ENCODE data around the gene DIAPH3. TPM values are rescaled to one million over a fixed set of nuclear protein-coding genes. Genes with fewer than 3 reads are reported as not detected.
"Not testable (repeated sequence)": the region's sequence is repeated elsewhere in the genome, so short reads cannot be mapped to it uniquely, and the experiment has no call there.

The DIAPH3 gene
- total and polyA plus RNA-seq, 2 donors = 0.18 to 23.4 TPM

DNA sequence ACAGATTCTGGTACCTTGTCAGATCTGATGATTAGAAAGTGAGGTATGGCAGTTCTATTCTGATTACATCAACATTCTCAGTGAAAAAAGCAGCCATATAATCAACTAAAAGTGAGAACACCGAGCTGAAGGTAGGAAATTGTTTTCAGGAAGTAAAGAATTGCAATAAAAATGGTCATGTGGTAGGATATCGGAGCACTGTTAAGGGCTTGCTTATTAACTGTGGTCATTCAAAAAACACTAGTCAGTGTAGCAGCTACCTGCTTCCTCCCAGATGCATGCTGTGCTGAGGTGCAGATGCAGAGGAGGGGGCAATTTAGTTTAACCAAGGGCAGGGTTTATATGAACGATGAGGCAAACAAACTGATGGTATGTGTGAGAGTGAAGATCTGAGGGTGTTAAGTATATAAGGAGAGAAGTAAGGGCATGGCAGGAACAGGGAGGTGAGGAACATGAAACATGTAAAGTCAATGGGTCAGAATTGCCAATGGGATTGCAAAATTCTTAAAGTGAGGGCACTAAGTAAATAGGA, 111.9 kb downstream of the DIAPH3 start:
- WGBS = 73% methylated on average over 3 of the region's 3 CpGs
- H3K36me3 ChIP-seq (ENCODE audit: insufficient read depth) = no peaks in the 10 kb centered on the region
- H3K27ac ChIP-seq (ENCODE audit: low read depth) = no peak overlapping the region
- no peak for DNase-seq (ENCODE audit: extremely low spot score)
- H3K4me3 ChIP-seq (ENCODE audit: low read depth, low read length) = no peak overlapping the region
- H3K4me1 ChIP-seq (ENCODE audit: insufficient read depth) = no peaks in the 10 kb centered on the region

DNA sequence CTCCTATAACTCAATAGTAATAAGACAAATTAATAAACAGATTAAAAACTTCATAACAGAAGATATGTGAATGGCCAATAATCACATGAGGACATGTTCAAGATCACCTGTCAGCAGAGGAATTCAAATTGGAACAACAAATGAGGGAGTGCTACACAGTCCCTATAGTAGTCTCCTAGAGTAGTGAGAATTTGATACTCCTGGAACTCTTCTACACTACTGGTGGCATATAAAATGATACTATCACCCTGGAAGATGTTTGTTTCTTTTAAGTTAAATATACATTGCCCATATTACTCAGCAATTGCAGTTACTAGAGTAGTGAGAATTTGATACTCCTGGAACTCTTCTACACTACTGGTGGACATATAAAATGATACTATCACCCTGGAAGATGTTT, 115.4 kb downstream of the DIAPH3 start:
- H3K36me3 ChIP-seq (ENCODE audit: insufficient read depth); H3K4me3 ChIP-seq (ENCODE audit: low read depth, low read length); H3K4me1 ChIP-seq (ENCODE audit: insufficient read depth); DNase-seq (ENCODE audit: extremely low spot score); H3K27ac ChIP-seq (ENCODE audit: low read depth): not testable (repeated sequence)

DNA sequence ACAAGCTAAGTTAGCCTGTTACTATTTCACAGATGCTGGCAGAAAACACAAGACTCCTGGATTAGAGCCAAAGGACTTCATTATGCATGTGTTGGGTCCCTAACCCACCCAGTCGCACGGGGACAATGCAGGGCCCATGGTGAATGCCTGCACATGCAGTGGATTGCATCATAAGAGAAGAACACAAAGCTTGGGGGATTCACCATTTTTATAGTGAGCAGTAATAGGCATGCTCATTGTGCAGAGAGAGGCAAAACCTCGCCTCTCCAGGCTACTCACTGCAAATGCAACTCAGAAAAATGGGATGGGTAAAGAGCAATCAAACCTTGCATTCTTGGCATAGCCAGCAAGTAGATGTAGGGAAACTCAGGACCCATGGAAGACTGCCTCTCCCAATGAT, 115.8 kb downstream of the DIAPH3 start:
- no peaks in the 10 kb centered on the region for H3K36me3 ChIP-seq (ENCODE audit: insufficient read depth)
- no peaks in the 10 kb centered on the region for H3K4me1 ChIP-seq (ENCODE audit: insufficient read depth)
- WGBS = 83% methylated on average over 3 of the region's 3 CpGs
- DNase-seq (ENCODE audit: extremely low spot score) = no peak
- no peak overlapping the region for H3K4me3 ChIP-seq (ENCODE audit: low read depth, low read length)
- H3K27ac ChIP-seq (ENCODE audit: low read depth) = no peak overlapping the region

DNA sequence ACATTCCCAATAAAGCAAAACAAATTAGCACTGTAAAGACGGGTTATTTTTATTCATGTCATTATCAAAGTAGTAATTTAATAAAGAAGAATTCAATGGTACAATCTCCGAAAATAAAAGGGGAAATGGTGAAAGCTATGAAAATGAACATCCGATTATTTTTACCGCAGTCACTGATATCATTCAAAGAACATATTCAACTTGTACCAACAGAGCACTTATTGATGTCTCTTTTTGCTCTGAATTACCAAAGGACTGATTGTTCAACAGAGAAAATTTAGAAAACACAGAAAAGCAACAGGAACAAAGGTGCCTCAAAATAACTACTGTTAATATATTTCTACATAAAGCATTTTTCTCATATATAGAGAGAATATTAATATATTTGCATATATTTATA, 119.4 kb downstream of the DIAPH3 start:
- Histone ChIP-seq H3K36me3 (ENCODE audit: insufficient read depth) (no peaks in the 10 kb centered on the region), H3K4me3 (ENCODE audit: low read depth, low read length) (no peak overlapping the region), H3K4me1 (ENCODE audit: insufficient read depth) (no peaks in the 10 kb centered on the region), H3K27ac (ENCODE audit: low read depth) (no peak overlapping the region)
- WGBS = 94% methylated on average over 4 of the region's 4 CpGs
- DNase-seq (ENCODE audit: extremely low spot score) = no peak

DNA sequence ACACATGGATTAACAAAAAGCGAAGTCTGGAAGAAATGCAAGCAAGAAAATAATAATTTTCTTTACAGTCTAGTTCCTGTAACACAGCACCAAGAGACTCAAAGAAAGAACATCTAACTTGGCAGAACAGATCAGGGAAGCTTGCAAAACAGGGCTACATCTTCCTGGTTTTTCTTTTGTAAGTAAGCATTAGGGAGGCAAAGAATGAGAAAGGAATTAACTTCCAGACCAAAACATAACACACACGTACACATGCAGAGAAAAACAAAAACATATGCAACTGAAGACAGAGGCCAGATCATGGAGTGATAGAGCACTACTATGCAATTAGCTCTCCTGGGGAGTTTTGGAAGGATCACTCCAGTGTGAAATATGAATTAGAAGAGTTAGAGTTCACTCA, 120.5 kb downstream of the DIAPH3 start:
- Histone ChIP-seq H3K4me1 (ENCODE audit: insufficient read depth) (no peaks in the 10 kb centered on the region), H3K4me3 (ENCODE audit: low read depth, low read length) (no peak overlapping the region), H3K36me3 (ENCODE audit: insufficient read depth) (no peaks in the 10 kb centered on the region), H3K27ac (ENCODE audit: low read depth) (no peak overlapping the region)
- WGBS = 63% methylated on average over 2 of the region's 2 CpGs
- no peak for DNase-seq (ENCODE audit: extremely low spot score)

DNA sequence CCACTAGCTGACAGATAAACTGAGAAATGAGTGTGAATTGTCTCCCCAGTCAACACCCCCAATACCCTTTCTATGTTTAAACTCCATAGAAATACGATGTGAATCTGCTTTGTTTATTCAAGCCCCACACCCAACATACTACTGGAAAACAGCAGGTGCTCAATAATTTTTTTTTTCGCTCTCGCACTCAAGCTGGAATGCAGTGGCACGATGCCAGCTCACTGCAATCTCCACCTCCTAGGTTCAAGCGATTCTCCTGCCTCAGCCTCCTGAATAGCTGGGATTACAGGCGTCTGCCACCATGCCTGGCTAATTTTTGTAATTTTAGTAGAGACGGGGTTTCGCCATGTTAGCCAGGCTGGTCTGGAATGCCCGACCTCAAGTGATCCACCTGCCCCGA, 123.1 kb downstream of the DIAPH3 start:
- not testable (repeated sequence) for H3K4me3 ChIP-seq (ENCODE audit: low read depth, low read length); H3K4me1 ChIP-seq (ENCODE audit: insufficient read depth); DNase-seq (ENCODE audit: extremely low spot score); H3K36me3 ChIP-seq (ENCODE audit: insufficient read depth); H3K27ac ChIP-seq (ENCODE audit: low read depth)
- WGBS = 94% methylated on average over 10 of the region's 10 CpGs

DNA sequence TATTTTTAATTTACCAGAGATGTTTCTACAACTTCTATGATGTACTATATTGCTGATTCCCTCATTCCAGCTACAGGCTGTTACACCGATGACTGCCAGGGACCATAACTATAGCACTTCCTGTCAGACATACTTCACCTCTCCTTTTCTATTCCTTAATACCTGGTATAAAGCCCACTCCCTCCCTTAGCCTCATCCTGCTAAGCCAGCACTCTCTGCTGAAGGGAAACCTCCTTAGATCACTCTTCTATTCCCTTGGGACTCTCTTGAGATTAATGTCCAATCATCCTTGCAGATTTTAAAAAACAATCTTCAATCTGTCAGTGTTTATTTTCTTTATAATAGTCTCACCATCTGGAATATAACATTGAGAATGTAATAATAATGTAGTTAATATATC, 127.9 kb downstream of the DIAPH3 start:
- 94% methylated on average over 1 of the region's 1 CpG for WGBS
- no peaks in the 10 kb centered on the region for H3K4me1 ChIP-seq (ENCODE audit: insufficient read depth)
- H3K4me3 ChIP-seq (ENCODE audit: low read depth, low read length) = no peak overlapping the region
- no peaks in the 10 kb centered on the region for H3K36me3 ChIP-seq (ENCODE audit: insufficient read depth)
- no peak overlapping the region for H3K27ac ChIP-seq (ENCODE audit: low read depth)
- DNase-seq (ENCODE audit: extremely low spot score) = no peak

DNA sequence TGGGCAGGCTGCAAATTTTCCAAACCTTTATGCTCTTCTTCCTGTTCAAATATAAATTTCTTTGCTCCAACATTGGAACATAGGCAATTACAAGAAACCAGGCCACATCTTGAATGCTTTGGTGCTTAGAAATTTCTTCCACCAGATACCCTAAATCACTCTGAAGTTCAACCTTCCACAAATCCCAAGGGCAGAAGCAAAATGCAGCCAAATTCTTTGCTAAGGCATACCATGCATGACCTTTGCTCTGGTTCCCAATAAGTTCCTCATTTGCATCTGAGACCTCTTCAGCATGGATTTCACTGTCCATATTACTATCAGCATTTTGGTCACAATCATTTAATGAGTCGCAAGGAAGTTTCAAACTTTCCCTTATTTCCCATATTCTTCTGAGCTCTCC, 130.9 kb downstream of the DIAPH3 start:
- H3K27ac ChIP-seq (ENCODE audit: low read depth) = no peak overlapping the region
- WGBS = 97% methylated on average over 1 of the region's 1 CpG
- no peak for DNase-seq (ENCODE audit: extremely low spot score)
- no peaks in the 10 kb centered on the region for H3K36me3 ChIP-seq (ENCODE audit: insufficient read depth)
- no peaks in the 10 kb centered on the region for H3K4me1 ChIP-seq (ENCODE audit: insufficient read depth)
- no peak overlapping the region for H3K4me3 ChIP-seq (ENCODE audit: low read depth, low read length)

DNA sequence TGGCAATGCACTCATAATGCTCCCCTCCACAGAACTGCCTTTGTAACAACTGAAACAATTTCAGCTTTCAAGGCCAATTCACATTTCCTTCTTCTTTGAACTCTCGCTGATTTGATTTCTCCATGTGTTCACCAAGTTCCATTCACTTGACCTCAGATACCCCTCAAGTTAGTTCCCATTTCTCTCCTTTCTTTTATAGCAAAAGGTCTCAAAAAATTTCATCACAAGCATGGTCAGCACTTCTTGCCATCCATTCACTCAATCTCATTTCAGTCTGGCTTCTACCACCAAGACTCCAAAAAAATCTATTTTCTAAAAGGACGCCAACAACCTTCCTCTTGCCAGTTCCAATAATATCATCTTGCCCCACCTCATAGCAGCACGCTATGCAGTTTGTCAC, 135.7 kb downstream of the DIAPH3 start:
- H3K4me3 ChIP-seq (ENCODE audit: low read depth, low read length) = no peak overlapping the region
- 93% methylated on average over 3 of the region's 3 CpGs for WGBS
- H3K36me3 ChIP-seq (ENCODE audit: insufficient read depth) = no peaks in the 10 kb centered on the region
- DNase-seq (ENCODE audit: extremely low spot score) = no peak
- H3K27ac ChIP-seq (ENCODE audit: low read depth) = no peak overlapping the region
- H3K4me1 ChIP-seq (ENCODE audit: insufficient read depth) = no peaks in the 10 kb centered on the region

DNA sequence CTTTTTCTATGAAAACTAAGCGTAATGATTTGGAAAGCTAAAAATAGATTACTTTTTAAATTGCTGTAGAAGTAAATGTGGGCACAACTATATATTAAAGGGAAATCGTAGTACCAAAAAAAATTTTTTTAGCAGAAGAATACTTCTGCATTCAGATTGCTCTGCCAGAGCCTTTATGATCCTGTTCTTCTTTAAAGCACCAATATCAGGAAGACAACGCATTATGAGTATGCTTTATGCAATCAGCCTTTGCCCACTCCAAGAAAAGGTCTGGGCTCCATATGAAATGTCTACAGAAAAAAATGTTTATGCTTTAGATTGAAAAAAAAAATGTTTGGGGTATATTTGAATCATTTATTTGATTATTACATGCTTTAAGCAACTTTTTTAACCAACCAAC, 137.4 kb downstream of the DIAPH3 start:
- 95% methylated on average over 3 of the region's 3 CpGs for WGBS
- Histone ChIP-seq H3K36me3 (ENCODE audit: insufficient read depth) (no peaks in the 10 kb centered on the region), H3K27ac (ENCODE audit: low read depth) (no peak overlapping the region), H3K4me3 (ENCODE audit: low read depth, low read length) (no peak overlapping the region), H3K4me1 (ENCODE audit: insufficient read depth) (no peaks in the 10 kb centered on the region)
- DNase-seq (ENCODE audit: extremely low spot score) = no peak

DNA sequence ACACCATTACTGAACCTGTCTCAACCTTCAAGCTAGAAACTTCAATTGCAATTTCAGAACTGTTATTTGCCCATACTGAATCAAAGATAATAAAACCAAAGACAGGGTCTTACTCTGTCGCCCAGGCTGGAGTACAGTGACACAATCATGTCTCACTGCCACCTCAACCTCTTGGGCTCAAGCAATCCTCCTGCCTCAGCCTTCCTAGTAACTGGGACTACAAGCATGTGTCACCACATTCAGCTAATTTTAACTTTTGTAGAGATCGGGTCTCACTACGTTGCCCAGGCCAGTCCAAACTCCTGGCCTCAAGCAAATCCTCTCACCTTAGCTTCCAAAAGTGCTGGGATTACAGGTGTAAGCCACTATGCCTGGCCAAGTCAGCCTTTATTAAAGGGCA, 143.4 kb downstream of the DIAPH3 start:
- DNase-seq (ENCODE audit: extremely low spot score) = no peak
- 96% methylated on average over 3 of the region's 3 CpGs for WGBS
- Histone ChIP-seq H3K4me1 (ENCODE audit: insufficient read depth) (no peaks in the 10 kb centered on the region), H3K27ac (ENCODE audit: low read depth) (no peak overlapping the region), H3K36me3 (ENCODE audit: insufficient read depth) (no peaks in the 10 kb centered on the region), H3K4me3 (ENCODE audit: low read depth, low read length) (no peak overlapping the region)

DNA sequence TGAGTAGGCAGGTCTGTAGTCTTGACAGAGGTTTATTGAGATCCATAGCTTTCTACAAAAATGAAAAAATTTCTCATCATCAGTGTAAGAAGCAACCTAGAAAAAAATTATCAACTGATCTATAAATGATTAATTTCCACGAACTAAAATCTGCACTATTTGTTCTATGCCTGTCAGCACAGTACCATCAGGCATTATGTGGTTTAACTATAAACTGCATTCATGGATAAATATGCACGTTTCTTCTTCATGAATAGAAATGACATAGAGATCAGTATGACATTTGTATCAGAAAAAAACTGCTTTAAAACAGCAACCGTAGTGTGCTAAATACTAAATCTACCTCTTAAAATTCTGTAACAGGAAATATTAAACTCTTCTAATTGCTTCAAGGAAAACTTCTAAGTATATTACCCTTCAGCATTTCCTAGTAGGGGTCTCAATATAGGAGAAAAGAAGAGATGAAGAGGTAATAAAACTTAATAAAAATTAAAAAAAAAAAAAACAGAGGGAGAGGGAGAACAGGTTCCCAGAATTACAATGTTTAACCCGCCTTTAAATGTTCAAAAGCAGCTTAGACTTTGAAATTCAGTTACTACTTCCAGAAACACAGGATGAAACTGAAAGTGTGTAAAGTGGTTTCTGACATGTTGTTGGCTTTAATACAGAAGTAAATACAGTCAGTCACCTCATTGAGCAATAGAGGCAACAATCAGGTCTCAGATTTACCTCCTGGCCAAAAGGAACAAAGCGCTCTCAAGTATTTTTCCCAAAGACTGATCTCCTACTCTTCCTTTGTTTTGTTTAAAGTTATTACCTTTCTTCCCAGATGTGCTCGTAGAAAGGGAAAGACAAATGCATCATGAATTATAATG, 144.4 kb downstream of the DIAPH3 start:
- WGBS = 62% methylated on average over 6 of the region's 6 CpGs
- no peaks in the 10 kb centered on the region for H3K4me1 ChIP-seq (ENCODE audit: insufficient read depth)
- DNase-seq (ENCODE audit: extremely low spot score) = no peak
- no peaks in the 10 kb centered on the region for H3K36me3 ChIP-seq (ENCODE audit: insufficient read depth)
- H3K27ac ChIP-seq (ENCODE audit: low read depth) = no peak overlapping the region
- H3K4me3 ChIP-seq (ENCODE audit: low read depth, low read length) = no peak overlapping the region

DNA sequence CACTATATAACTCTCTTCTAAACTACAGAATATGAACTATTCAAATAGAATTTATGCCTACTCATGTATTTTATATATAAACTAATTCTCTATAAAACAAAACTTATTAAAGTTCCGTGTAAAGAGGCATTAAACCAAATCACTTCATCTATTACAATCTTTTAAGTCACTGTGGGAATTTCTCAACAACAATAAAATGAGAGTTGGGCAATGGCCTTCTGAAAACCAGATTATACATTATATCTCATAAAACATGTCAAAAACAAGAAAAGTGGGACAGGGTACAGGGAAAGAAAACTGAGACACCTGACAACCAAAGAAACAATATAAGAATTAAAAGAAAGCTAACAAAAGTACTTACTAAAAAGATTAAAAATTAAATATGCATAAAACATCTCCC, 145.2 kb downstream of the DIAPH3 start:
- Histone ChIP-seq H3K36me3 (ENCODE audit: insufficient read depth) (no peaks in the 10 kb centered on the region), H3K4me3 (ENCODE audit: low read depth, low read length) (no peak overlapping the region), H3K27ac (ENCODE audit: low read depth) (no peak overlapping the region), H3K4me1 (ENCODE audit: insufficient read depth) (no peaks in the 10 kb centered on the region)
- 73% methylated on average over 1 of the region's 1 CpG for WGBS
- DNase-seq (ENCODE audit: extremely low spot score) = no peak

DNA sequence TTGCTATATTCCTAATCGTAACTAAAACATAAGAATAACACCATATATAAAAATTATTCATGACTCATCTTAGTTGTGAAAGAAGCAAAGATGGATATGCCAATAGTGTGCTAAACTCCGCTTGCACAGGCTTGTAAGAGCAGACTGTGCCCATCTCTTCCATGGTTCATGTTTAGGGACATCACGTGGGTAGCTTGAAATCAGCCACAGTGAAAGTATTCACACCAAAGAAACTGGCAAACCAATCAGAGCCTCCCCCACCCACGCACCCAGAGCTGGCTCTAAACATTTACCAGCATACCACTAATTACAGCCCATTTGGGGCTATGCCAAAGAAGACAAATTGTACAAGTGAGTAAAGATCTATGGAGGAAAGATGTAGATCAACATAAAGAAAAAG, 147.5 kb downstream of the DIAPH3 start:
- H3K36me3 ChIP-seq (ENCODE audit: insufficient read depth) = no peaks in the 10 kb centered on the region
- H3K4me3 ChIP-seq (ENCODE audit: low read depth, low read length) = no peak overlapping the region
- H3K27ac ChIP-seq (ENCODE audit: low read depth) = no peak overlapping the region
- DNase-seq (ENCODE audit: extremely low spot score) = no peak
- WGBS = 97% methylated on average over 4 of the region's 4 CpGs
- H3K4me1 ChIP-seq (ENCODE audit: insufficient read depth) = no peaks in the 10 kb centered on the region

Measured in urinary bladder (tissue), 4 donors.